Keratinocyte (primary cell): ENCODE measurements around the gene ZNF664. TPM values are rescaled to one million over a fixed set of nuclear protein-coding genes. Genes with fewer than 3 reads are reported as not detected.

Source experiments
- DNase-seq: peaks from one replicate; pipeline ENCODE4 v3.0.0-alpha.2; 2011; ENCODE audit warnings: low read depth, missing footprints, low spot score
- FAIRE-seq: peaks from 2 replicates; lab custom pipeline; 2011; peaks lifted over from hg19 to GRCh38; lab: Jason Lieb, UNC
- H2AFZ ChIP-seq: 2 replicates; pipeline ENCODE4 v1.6.0; 2012; ENCODE audit warnings: low read length, control low read depth, inconsistent platforms; ENCODE audit not compliant: control insufficient read depth
- H3K27ac ChIP-seq: 2 replicates; pipeline ENCODE4 v1.5.1; 2011; ENCODE audit warnings: low read length; ENCODE audit not compliant: control insufficient read depth, insufficient read depth
- H3K27me3 ChIP-seq: 3 replicates; pipeline ENCODE4 v1.6.0; 2011; ENCODE audit warnings: low read length; ENCODE audit not compliant: control insufficient read depth, insufficient read depth; ENCODE audit errors: extremely low read depth
- H3K36me3 ChIP-seq, 2 experiments: 2 replicates in 1 of 2; 3 replicates in 1 of 2; pipeline ENCODE4 v1.5.1; 2011; ENCODE audit warnings: low read length in 2 of 2, mild to moderate bottlenecking in 1 of 2; ENCODE audit not compliant: control insufficient read depth in 2 of 2, insufficient read depth in 2 of 2; ENCODE audit errors: extremely low read depth in 1 of 2
- H3K4me1 ChIP-seq: 3 replicates; pipeline ENCODE4 v1.5.1; 2011; ENCODE audit warnings: low read length; ENCODE audit not compliant: control insufficient read depth, insufficient read depth; ENCODE audit errors: extremely low read depth
- H3K4me2 ChIP-seq: 3 replicates; pipeline ENCODE4 v1.6.0; 2011; ENCODE audit warnings: low read depth, low read length; ENCODE audit not compliant: control insufficient read depth, insufficient read depth; ENCODE audit errors: extremely low read depth
- H3K4me3 ChIP-seq, 3 experiments: fragments of 200-600 bp in 1 of 3; sonication (generic) in 1 of 3; 2 replicates in 2 of 3; 3 replicates in 1 of 3; pipeline ENCODE4 v1.5.1; 2011 to 2016; ENCODE audit warnings: low read length in 3 of 3, mild to moderate bottlenecking in 3 of 3, control low read depth in 2 of 3, inconsistent platforms in 1 of 3, low read depth in 1 of 3, mixed read lengths in 1 of 3, mixed run types in 1 of 3, moderate library complexity in 1 of 3; ENCODE audit not compliant: control insufficient read depth in 2 of 3, insufficient read depth in 2 of 3; ENCODE audit errors: extremely low read depth in 1 of 3
- H3K79me2 ChIP-seq: 2 replicates; pipeline ENCODE4 v1.6.0; 2012; ENCODE audit warnings: low read length; ENCODE audit not compliant: control insufficient read depth, insufficient read depth
- H3K9ac ChIP-seq: 3 replicates; pipeline ENCODE4 v1.6.0; 2011; ENCODE audit warnings: low read length; ENCODE audit not compliant: control insufficient read depth, insufficient read depth; ENCODE audit errors: extremely low read depth
- H3K9me1 ChIP-seq: 3 replicates; pipeline ENCODE4 v1.6.0; 2011; ENCODE audit warnings: low read length; ENCODE audit not compliant: control insufficient read depth, insufficient read depth; ENCODE audit errors: extremely low read depth
- H3K9me3 ChIP-seq: 2 replicates; pipeline ENCODE4 v1.5.1; 2012; ENCODE audit warnings: low read depth, low read length; ENCODE audit not compliant: control insufficient read depth
- H4K20me1 ChIP-seq: 3 replicates; pipeline ENCODE4 v1.6.0; 2011; ENCODE audit warnings: low read length; ENCODE audit not compliant: control insufficient read depth, insufficient read depth; ENCODE audit errors: extremely low read depth
- CTCF ChIP-seq, 3 experiments: IDR thresholded peaks in 1 of 3; conservative IDR thresholded peaks in 1 of 3; optimal IDR thresholded peaks in 1 of 3; 2 replicates in 2 of 3; 3 replicates in 1 of 3; pipeline versions ENCODE3 to v1.5.1; 2011; ENCODE audit warnings: low read length in 3 of 3, mild to moderate bottlenecking in 3 of 3, moderate library complexity in 2 of 3, control low read depth in 1 of 3, inconsistent platforms in 1 of 3; ENCODE audit not compliant: insufficient read depth in 2 of 3; ENCODE audit errors: extremely low read depth in 1 of 3
- EZH2 ChIP-seq: IDR thresholded peaks from one replicate; pipeline ENCODE4 v1.6.1; 2012; ENCODE audit warnings: inconsistent platforms, mild to moderate bottlenecking, low read length, moderate library complexity
- dilution Hi-C: fragments of 300-500 bp; cut with MboI; formaldehyde crosslinking; loops from one replicate; pipeline ENCODE4 v1.7.0; 2020; ENCODE audit warnings: low sequenced_read_pairs; ENCODE audit not compliant: extremely low pct_ligation_motif_present
- polyA plus RNA-seq, 5 experiments: library from polyadenylated mRNA; depleted of rRNA in 3 of 5; stranded (reverse) in 3 of 5; stranded (forward) in 1 of 5; unstranded in 1 of 5; fragments of >200 nt; gene quantifications; 1 replicate in 1 of 5; 2 replicates in 3 of 5; 3 replicates in 1 of 5; pipeline versions ENCODE4 v1.2.1 to v1.2.3, GENCODE V29; 2011 to 2012; ENCODE audit warnings: missing spikeins in 2 of 5, low read depth in 1 of 5, low replicate concordance in 1 of 5

The ZNF664 gene
- polyA plus RNA-seq, 1 donor (not counting 4 experiments of a cell fraction or from before 2014, with no cell fraction given) = 48.7 TPM

DNA sequence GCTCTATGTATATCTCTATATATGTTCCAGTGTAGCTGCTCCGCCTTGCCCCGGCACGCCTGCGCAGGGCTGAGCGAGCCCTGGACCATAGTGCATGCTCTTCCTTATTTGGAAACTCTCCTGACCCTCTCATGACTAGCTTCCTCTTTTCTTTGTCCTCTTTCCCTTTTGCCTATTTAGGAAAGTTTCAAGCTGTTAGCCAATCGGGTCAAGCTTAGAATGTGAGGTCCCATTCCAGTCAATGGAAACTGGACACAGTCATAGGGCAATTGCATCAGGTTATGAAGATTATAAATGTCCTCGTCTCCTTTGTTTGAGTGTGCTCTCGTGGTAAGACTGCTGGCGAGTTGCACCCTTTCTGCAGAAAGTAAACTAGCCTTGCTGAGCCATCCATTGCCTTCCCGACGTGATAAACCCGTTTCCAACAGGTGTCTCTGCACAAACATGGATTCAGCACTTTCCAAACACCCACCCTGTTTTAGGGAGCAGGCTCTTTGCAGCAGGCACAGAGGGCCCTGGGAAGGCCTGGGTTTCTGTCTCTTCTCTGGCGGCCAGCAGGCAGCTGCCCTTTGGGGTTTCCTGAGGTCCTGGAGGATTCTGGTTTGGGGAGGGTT is 31.3 kb upstream of the ZNF664 start:
- no peaks in the 10 kb centered on the region for H3K9me1 ChIP-seq
- FAIRE-seq = peak; percentile 26
- no peaks in the 10 kb centered on the region for H4K20me1 ChIP-seq
- no peak for DNase-seq
- H2AFZ ChIP-seq = no peak overlapping the region
- H3K36me3 ChIP-seq = peaks cover 0 to 17% of the 10 kb centered on the region in 2 experiments
- H3K9ac ChIP-seq = no peak overlapping the region
- no peak overlapping the region for H3K4me3 ChIP-seq
- dilution Hi-C loops = no loop called here
- no peaks in the 10 kb centered on the region for H3K4me1 ChIP-seq
- no peaks in the 10 kb centered on the region for H3K9me3 ChIP-seq
- no peak overlapping the region for H3K27ac ChIP-seq
- H3K4me2 ChIP-seq = no peak overlapping the region
- H3K79me2 ChIP-seq = no peaks in the 10 kb centered on the region
- H3K27me3 ChIP-seq = no peaks in the 10 kb centered on the region
- no peak for TF ChIP-seq CTCF (optimal IDR thresholded peaks at IDR 0.05 in 1 of 3, IDR thresholded peaks at IDR 0.05 in 1 of 3, conservative IDR thresholded peaks at IDR 0.05 in 1 of 3; ENCODE audit: extremely low read depth in 1 of 3, insufficient read depth in 2 of 3, low read length in 3 of 3)
- no peak for TF ChIP-seq EZH2

DNA sequence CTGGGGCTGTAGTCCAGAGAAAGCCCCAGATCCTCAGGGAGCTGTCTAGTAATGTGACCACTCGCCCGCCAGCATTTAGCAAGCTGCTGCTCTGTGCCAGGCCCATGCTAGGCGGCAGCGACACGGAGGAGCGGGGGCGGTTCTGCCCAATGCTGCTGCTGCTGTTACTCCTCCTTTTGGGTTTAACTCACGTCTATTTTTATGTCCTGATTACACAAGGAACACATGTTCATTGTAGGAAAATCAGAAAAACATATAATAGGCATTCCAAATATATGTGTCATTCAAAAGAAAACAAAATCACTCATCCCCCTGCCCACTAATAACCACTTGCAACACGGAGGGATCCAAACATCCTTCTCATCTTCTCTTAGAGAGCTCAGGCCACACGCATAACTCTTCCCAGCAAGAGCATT is 30.8 kb upstream of the ZNF664 start:
- H3K9me3 ChIP-seq = no peaks in the 10 kb centered on the region
- no peaks in the 10 kb centered on the region for H3K27me3 ChIP-seq
- no peaks in the 10 kb centered on the region for H3K4me1 ChIP-seq
- no peaks in the 10 kb centered on the region for H3K9me1 ChIP-seq
- H3K27ac ChIP-seq = no peak overlapping the region
- H3K9ac ChIP-seq = no peak overlapping the region
- no peaks in the 10 kb centered on the region for H3K79me2 ChIP-seq
- dilution Hi-C loops = no loop called here
- TF ChIP-seq CTCF (optimal IDR thresholded peaks at IDR 0.05 in 1 of 3, IDR thresholded peaks at IDR 0.05 in 1 of 3, conservative IDR thresholded peaks at IDR 0.05 in 1 of 3; ENCODE audit: extremely low read depth in 1 of 3, insufficient read depth in 2 of 3, low read length in 3 of 3) (no peak), EZH2 (no peak)
- H2AFZ ChIP-seq = no peak overlapping the region
- DNase-seq (no peak), FAIRE-seq (no peak)
- H4K20me1 ChIP-seq = no peaks in the 10 kb centered on the region
- peaks cover 0 to 16% of the 10 kb centered on the region in 2 experiments for H3K36me3 ChIP-seq
- H3K4me2 ChIP-seq = no peak overlapping the region
- no peak overlapping the region for H3K4me3 ChIP-seq
